AML-193 (cell line): Measurements from ENCODE around the gene NDUFS6.

Source experiments
- DNase-seq, 2 experiments: peaks; one replicate each; lab custom pipeline; 2025; lab: John Stamatoyannopoulos, UW

NDUFS6 gene

DNA sequence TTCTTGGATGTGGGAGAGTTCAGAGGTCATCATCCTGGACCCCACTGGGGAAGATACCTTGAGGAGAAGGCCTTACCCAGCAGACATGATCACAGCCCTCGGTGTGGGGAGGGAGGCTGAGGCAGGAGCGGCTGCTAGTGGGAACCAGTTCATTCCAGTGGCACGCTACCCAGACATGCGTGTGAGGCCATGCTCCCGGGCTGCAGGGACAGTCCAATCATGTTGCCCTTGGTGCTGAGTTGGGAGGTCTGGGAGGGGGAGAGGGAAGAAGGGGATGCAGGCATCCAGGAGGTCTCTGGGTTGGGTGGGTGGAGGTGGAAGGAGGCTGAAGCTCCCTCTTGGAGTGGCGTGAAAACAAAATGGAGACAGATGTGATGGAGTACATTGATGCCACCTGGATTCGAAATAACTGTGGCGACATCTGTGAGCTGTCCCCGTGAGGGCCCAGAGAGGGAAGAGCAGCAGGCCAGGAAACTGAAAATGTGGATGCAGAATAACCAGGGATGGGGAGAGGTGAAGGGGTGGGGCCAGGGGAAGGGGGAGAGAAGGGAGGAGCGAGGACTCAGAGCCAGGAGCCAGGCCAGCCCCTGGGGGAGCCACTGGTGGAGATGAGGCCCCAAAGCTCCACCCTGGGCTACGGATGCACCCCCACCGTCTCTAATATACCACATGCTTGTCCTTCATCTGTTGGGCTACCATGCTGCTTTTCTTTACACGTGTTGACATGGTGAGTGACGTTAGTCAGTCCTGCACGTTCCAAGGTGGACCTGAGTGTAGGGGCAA is 16.2 kb downstream of the NDUFS6 start:
- no peak for DNase-seq

DNA sequence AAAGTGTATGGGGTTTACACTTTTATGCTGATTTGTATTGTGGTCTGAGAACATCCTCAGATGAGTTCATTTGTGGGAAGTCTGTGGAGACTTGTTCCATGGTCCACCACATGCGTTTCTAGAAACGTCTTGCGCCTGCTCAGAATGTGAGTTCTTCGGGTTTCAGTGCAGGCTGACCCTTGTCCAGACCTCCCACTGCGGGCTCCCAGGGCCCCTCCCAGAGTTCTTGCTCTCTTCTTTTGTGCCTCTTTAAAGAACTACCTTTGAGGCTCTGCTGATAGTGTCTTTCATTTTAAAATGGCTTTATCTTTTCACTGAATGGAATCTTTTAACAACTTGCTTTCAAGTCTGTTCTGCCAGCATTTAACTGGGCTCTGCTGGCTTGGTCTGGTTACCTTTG is 17.6 kb downstream of the NDUFS6 start:
- no peak for DNase-seq

DNA sequence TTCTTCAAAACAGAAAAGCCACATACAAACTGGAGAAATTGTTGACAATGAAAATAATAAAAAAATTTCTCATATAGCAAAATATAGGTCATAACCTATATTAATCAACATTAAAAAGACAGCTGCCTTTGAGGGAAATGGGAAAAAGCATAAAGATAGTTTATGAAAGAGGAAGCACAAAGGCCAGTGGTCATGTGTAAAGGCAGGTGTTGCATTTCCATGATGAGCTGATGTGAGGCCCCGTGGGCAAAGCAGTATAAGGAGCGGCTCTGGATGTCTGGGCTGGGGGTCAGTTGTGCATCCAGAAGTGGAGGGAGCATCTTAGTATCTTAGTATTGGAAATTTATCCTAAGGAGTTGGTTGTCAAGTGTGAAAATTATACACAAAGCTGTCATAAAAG is 18.3 kb downstream of the NDUFS6 start:
- no peak for DNase-seq

DNA sequence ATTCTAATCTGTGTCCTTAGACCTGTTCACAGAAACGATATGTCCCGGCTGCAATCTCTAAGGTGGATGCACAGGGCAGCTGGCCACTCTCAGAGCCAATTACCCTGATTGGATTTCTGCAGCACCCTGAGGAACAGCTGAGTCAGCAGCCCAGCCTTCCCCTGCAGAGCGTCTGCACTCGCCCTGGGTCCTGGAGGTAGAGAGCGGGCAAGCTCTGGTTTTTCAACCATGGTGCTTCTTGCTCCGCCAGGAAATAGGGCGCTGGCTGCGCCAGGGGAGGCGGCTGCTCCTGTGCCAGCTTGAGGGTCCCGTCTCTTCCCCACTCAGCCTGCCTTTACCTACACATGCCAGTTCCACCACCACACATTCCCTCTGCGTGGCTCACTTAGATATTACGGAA is 19.2 kb downstream of the NDUFS6 start:
- no peak for DNase-seq

DNA sequence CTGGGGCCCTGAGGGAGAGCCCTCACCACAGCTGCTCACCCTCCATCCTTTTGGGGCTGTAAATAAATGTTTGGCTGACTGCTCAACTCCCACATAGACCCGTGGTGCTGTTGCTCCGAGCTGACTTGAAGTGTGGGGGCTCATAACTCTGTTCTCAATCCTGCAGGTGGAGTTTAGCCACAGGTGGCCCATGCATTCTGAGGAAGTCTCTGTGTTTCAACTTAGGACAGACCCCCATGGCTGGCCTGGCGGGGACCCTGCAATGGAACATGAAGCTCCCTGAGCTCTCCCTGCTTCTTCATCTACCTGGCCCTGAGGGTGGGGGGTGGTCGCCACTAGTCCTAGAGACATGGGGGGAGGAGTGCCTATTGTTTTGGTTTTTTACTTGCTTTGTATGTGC is 19.7 kb downstream of the NDUFS6 start:
- DNase-seq: no peak

DNA sequence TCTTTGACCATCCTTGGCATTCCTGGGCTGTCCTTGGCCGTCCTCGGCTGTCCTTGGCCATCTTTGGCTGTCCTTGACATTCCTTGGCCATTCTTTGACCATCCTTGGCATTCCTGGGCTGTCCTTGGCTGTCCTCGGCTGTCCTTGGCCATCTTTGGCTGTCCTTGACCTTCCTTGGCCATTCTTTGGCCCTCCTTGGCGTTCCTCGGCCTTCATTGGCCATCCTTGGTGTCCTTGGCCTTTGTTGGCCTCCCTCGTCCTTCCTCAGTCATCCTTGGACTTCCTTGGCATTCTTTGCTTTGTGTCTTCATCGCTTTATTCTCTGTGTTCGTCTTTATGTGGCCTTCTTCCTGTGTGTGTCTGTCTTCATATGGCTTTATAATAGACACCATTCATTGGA is 20.7 kb downstream of the NDUFS6 start:
- DNase-seq: no peak

DNA sequence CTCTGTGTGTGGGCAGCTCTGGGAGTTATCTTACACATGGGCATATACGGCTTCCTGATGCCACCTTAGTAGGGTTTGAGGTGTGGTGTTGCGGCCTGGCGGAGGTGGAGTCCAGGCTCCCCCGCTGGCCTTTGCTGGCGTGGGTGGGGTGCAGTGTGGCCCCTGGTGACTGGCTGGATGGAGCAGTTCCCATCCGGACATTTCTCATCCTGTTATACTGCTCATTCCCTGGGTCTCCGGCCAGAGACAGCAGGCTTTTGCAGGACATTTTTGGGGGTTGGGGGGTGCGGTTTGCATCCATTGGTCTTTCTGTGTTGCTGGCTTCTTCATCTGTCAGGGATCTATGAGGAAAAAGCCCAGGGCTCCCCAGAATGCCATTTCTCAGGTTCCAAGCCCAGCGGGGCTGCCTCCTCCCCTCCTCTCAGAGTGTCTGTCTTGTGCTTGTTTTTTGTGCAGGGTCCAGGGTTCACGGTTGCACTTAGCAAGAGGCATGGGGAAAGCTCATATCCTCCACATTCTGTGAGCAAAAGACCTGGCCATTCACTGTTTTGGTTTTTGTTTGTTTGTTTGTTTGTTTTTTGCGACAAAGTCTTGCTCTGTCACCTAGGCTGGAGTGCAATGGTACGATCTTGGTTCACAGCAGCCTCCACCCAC is 22.3 kb downstream of the NDUFS6 start:
- no peak for DNase-seq

DNA sequence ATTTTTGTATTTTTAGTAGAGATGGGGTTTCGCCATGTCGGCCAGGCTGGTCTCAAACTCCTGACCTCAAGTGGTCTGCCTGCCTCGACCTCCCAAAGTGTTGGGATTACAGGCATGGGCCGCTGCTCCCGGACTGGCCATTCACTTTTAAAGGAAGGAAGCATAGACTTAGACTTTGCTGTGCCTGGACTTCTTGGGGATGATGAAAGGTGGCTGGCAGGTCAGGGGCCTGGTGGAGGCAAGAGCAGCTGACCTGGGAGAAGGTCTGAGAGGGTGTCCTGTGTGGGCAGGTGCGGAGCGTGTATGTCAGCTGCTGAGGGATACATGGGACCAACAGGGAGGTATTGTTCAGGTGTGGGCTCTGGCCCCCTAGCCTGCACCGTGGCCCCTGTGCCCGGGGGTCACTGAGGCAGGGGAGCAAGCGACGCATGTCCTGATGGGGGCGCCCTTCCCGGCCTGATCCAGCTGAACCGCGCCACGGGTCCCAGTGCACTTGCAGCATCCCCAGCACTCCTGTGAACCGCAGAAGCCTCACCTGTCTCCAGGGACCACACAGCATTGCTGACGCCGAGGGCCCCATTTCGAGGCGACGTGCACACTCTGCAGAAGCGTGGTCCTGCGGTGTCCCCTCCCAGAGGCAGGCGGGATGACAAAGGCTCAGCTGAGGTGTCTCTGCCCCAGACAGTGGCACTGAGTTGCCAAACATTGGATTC is 23.1 kb downstream of the NDUFS6 start:
- DNase-seq: no peak

DNA sequence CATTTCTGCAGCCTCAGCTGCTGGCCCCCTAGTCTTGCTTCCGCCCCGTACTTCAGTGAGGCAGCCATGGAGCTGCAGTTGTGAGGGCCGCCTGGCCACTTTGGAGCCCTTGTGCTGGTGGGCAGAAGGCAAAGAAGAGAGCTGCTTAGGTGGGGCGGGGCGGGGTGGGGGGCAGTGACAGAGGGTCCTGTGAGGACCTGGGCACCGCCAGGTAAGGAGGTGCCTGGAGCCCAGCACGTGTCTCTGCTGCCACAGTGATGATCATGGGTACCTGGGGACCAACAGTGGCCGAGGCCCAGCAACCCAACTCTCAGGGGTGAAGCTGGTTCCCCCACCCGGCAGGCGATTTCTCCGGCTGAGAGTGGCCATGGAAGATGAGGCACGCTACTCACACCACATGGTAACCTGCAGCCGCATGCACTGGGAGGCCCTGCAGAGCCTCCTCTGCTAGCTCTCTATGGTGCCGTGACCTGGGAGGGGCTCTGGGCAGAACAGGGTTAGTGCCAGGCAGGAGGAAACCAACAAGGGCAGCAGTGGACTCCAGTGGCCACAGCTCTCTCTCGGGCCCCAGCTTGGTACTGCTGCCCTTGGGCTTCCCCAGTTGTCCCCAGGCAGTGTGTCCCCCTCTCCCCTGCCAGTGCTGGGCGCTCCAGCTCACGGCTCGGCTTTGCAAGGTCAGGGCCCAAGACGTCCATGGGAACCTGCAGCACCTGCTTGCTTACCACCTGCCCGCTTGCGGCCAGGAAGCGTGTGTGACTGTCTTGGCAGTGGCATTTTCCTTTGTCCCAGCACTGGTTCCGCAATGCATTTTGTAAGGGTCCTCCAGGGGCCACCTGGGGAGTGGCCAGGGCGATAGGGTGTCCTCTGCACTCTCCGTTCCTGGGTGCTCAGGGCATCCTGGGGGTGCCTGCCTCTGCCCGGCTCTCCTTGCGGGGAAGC is 24.0 kb downstream of the NDUFS6 start:
- DNase-seq: no peak

DNA sequence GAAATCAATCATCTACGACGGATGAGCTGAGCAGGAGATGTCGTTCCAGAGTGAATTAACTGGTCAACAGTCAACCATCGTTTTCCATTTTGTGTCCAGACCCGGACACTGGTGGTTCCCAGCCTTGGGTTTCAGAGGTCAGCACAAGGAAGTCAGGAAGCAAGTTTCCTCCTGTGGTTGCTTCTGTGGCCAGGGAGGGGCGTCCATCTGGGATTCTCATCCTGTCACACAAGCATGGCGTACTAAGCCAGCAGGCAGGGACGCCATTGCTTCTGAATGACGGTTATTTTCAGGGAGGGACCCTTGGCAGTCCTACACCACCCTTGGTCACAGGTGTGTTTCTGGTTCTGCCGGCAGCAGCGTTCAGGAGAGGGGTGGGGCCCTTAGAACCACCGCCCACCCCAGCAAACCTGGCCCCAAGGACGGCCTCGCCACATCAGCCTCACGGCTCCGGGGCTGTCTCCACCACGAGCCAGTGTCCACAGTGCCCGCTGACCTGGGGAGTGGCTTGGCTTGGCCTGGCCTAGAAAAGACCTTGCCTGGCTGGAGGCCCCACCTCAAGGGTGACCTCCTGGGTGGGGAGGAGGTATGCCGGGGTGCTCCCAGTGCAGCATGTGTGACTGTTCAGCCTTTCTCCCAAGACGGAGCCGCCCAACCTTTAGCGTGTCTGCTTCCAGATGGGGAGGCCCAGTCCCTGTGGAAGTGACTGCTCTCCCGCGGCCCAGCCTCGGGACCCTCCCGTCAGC is 25.2 kb downstream of the NDUFS6 start:
- DNase-seq: no peak

DNA sequence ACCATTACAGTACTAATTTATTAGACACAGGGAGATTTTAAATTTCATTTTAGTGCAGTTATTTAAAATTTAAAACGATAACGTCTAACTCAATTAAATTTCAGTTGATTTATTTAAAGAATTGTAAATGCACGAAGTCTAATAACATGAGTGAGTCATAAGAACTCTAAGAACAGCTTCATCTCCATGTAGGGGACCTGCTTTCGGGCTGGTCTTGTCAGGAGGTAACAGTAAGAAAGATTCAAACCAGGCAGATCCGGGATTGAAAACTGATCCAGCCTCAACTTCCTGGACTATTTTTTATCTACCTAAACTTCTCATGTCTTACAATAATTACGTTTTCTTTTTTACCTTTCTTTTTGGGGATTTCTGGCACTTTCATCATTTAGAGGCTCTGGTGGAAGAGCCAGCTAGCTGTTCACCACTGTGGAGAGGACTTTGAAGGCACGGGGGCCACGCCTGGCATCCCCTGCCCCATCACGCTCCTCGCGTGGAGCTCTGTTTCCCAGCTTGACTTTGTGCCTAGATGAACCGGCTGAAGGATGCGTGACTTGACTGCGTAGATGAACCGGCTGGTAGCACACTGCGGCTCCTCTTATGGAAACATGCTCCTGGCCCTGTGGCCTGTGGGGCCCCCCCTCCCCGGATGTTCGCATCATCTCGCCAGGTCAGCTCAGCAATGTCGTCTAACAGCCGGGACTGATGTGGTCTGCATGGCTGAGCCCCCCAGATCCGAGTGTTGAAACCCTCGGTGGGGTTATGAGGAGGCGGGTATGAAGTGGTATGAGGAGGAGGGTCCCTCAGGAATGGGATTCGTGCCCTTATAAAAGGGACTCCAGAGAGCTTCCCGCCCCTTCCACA is 26.0 kb downstream of the NDUFS6 start:
- DNase-seq: no peak

DNA sequence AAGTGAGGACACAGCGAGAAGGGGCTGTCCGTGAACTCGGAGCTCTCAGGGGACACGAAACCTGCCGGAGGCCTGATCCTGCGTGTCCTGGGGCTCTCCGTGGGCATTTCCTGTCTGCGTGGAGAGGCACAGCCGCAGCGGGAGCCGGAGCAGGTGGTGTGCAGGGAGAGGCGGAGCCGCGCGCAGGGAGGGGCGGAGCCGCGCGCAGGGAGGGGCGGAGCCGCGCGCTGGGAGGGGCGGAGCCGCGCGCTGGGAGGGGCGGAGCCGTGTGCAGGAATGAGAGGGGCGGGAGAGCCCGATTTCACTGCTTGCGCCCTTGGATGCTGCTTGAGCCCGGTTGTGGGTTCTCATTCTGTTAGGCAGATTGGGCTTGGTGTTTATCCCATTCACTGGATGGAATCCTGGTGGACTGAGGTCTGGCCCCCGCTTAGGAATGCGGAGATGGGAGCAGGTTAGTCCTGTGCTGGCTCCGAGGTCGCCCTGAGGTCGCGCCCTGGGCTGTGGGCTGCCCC is 26.7 kb downstream of the NDUFS6 start:
- no peak for DNase-seq

DNA sequence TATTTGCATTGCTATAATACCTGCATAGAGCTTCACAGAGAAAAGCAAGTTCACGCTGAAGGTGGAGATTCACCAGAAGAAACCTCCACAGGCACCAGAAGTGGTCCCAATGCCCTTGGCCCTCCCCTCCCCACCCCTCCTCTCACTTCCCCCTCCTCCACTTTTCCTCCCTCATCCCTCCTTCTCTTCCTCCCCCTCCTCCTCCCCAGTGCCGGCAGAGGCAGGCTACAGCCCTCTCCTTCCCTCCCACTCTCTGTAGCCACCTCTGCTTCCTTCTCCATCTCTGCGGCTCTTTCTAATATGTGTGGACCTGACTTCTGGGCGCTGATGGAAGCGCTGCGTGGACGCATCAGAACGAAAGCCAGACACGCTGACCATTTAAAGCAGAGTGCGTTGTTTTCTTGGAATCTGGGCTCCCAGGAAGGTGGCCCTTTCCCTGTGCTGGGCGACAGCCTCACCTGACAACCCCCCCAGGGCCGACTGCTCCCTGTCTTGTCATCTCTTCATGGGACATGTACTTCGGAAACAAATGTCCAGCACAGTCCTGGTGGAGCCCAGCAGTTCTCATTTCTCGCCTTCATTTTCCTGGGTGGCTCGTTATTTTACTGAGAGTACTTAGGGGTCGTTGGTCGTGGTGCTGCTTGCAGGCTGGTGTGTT is 29.5 kb downstream of the NDUFS6 start:
- DNase-seq: no peak

DNA sequence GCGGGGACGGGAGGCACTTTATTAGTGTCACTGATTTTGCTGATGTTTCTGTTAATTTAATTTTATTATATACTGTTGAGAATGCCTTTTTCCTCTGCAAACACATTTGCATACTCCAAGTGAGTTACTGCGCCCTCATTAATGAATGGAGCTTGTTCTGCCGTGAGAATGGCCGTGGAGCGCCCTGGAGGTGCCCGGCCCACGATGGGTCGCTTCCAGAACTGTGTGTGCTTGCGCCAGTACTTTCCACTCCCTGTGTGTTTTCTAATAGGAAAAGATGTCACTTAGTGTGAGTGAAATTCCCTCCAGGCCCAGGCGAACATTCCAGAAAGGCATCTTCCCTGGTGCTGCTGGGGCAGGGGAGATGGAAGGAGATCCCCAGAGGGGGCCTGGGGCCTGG is 30.1 kb downstream of the NDUFS6 start:
- DNase-seq: no peak

DNA sequence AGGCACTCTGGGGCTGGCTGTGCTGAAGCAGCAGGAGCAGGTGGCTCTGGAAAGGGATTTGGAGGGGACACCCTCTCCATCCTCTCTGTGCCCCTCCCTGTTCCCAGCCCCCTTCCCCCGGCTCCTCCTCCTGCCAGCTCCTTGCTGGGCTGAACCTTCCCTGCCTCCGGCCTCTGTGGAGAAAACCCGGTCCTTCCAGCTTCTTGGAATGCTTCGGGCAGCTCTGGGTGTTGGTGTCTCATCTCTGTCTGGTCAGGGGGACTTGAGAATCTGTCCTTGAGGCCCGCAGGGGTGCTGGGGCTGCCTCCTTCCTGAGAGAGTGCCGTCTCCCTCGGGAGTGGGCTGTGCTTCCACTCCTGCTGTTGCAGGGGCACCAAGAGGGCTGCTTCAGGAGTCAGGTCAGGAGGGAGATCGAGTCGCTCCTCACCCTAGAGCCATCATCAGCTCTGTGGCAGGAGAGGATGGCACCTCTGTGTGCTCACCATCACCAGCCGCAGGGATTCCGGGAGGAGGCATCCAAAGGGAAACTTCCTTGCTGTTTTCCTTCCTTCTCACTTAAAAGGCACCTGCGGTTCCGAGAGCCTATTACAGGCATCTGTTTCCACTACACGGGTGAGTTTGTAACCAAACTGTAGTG is 30.6 kb downstream of the NDUFS6 start:
- DNase-seq: no peak

DNA sequence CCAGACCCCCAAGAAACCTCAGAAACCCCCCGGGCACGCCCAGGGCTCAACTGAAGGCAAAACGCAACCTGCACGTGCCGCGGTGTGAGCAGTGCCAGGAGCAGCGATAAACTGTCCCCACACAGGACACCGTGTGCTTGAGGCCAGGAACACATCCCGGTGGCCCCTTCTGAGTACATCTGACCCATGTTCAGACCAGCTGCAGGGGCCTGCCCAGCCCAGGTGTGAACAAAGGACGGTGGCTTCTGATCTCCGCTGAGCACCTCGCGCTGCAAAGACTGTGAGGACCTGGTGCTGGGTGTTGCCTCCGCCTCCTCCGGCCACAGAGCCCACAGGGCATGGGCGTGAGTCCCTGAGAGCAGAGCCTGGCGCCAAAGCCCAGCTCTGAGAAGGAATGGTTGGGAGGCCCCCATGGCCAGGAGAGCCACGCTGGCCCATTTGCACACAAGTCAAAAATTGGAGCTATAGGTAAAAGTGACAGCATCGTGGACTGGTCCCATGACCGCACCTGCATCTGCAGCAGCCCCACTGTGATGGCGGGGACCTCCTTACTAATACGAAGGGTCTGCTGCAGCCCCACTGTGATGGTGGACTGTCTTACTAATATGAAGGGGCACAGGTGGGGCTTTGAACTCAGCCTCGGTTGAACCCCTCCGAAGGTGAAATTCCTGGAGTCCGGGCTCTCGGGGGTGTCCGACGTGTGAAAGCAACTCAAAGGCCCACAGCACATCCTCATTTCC is 31.5 kb downstream of the NDUFS6 start:
- DNase-seq: no peak

DNA sequence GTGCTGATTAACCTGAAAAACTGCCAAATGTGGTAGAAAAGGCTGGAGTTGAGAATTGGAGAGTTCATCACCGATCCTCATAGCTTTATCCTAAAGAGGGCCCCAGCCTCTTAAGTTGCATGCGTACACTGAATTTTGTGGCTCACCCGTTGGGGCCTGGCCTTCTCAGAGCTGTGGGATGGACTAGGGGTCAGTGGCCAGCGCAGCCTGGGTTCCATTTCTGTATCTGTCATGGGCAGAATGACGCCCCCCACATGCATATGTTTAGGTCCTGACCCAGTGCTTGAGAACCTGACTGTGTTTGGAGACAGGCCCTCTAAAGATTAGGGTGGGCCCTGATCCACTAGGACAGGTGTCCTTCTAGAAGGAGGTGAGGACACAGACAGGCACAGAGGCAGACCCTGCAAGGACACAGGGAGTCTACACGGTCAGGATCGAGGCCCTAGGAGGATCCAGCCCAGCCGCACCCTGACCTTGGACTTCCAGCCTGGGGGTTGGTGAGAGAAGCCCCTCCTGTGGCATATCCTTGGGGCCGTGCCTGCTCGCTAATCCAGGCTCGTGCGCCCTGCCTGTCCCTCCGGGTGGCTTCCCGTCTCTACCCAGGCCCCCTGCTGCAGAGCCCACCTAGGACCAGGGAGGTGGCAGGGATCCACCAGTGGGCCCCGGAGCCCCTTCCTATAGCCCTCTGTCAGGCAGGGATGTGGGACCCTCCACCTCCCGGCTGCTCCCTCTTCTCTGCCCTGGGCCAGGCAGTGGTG is 32.2 kb downstream of the NDUFS6 start:
- no peak for DNase-seq
